ENCODE results near the gene FNBP1.

- TF ChIP-seq CTCF (IDR thresholded peaks at IDR 0.05) (no peak), POLR2A (IDR thresholded peaks at IDR 0.05) (no peak)
Measured at GRCh38 chr9:129994882-129995281, 48.1 kb downstream of the FNBP1 start.

Data from lower leg skin (tissue), 3 donors.